Neural progenitor cell (in vitro differentiated cells): ENCODE measurements around the gene IL36B. TPM values are rescaled to one million over a fixed set of nuclear protein-coding genes. Genes with fewer than 3 reads are reported as not detected.

ENCODE experiments used
- DNase-seq: peaks from one replicate; pipeline ENCODE4 v3.0.0-alpha.2; 2016; ENCODE audit warnings: low spot score
- H2AFZ ChIP-seq: fragments of 200-600 bp; sonication (generic); replicated peaks from 2 replicates; pipeline ENCODE4 v1.6.1; 2016; ENCODE audit warnings: antibody characterized with exemption
- H3F3A ChIP-seq: fragments of 200-600 bp; sonication (generic); 2 replicates; pipeline ENCODE4 v1.6.1; 2016; ENCODE audit warnings: antibody characterized with exemption, low read depth
- H3K27ac ChIP-seq: fragments of 200-600 bp; sonication (generic); 2 replicates; pipeline ENCODE4 v1.5.1; 2016; ENCODE audit warnings: mild to moderate bottlenecking
- H3K27me3 ChIP-seq: fragments of 200-600 bp; sonication (generic); 2 replicates; pipeline ENCODE4 v1.6.1; 2016; ENCODE audit warnings: mild to moderate bottlenecking, moderate library complexity
- H3K36me3 ChIP-seq: fragments of 200-600 bp; sonication (generic); 2 replicates; pipeline ENCODE4 v1.5.1; 2016
- H3K4me1 ChIP-seq: fragments of 200-600 bp; sonication (generic); 2 replicates; pipeline ENCODE4 v1.6.1; 2016; ENCODE audit warnings: mixed run types
- H3K4me2 ChIP-seq: fragments of 200-600 bp; sonication (generic); 2 replicates; pipeline ENCODE4 v1.6.1; 2016
- H3K4me3 ChIP-seq: fragments of 200-600 bp; sonication (generic); 2 replicates; pipeline ENCODE4 v1.5.1; 2016
- H3K79me2 ChIP-seq: fragments of 200-600 bp; sonication (generic); 2 replicates; pipeline ENCODE4 v1.6.1; 2016; ENCODE audit warnings: low read depth
- H3K9ac ChIP-seq: fragments of 200-600 bp; sonication (generic); 2 replicates; pipeline ENCODE4 v1.6.1; 2016
- H3K9me3 ChIP-seq: fragments of 200-600 bp; sonication (generic); 2 replicates; pipeline ENCODE4 v1.5.1; 2016; ENCODE audit warnings: low read depth
- H4K20me1 ChIP-seq: fragments of 200-600 bp; sonication (generic); 2 replicates; pipeline ENCODE4 v1.6.1; 2016; ENCODE audit warnings: low read depth
- H3K27ac Mint-ChIP-seq: 3 replicates; pipeline ENCODE4 v1.8.0; 2021; ENCODE audit warnings: mixed read lengths
- H3K27me3 Mint-ChIP-seq: 2 replicates; pipeline ENCODE4 v1.8.0; 2022; ENCODE audit warnings: low read depth, mild to moderate bottlenecking, inconsistent platforms, moderate library complexity, mixed read lengths; ENCODE audit not compliant: insufficient read depth
- H3K36me3 Mint-ChIP-seq: 3 replicates; pipeline ENCODE4 v1.8.0; 2021; ENCODE audit warnings: mixed read lengths
- H3K4me1 Mint-ChIP-seq: 3 replicates; pipeline ENCODE4 v1.8.0; 2021; ENCODE audit warnings: mixed read lengths
- H3K4me3 Mint-ChIP-seq: 3 replicates; pipeline ENCODE4 v1.8.0; 2021; ENCODE audit warnings: mild to moderate bottlenecking, moderate library complexity, mixed read lengths
- H3K9me3 Mint-ChIP-seq: 3 replicates; pipeline ENCODE4 v1.8.0; 2020; ENCODE audit warnings: mixed read lengths
- EZH2 ChIP-seq: fragments of 200-600 bp; sonication (generic); IDR thresholded peaks from 2 replicates; pipeline ENCODE4 v1.6.1; 2017; ENCODE audit warnings: antibody characterized with exemption, mild to moderate bottlenecking, moderate library complexity
- EZH2phosphoT487 ChIP-seq: fragments of 200-600 bp; sonication (generic); IDR thresholded peaks from 2 replicates; pipeline ENCODE4 v1.6.1; 2017; ENCODE audit warnings: antibody characterized with exemption
- total RNA-seq: library from RNA; depleted of rRNA; stranded (reverse); fragments of >200 nt; gene quantifications from 2 replicates; pipeline ENCODE4 v1.2.3, GENCODE V29; 2015; ENCODE audit warnings: low replicate concordance
- TF ChIP-seq, protein P1 (sequence below): fragments of 200-600 bp; sonication (generic); IDR thresholded peaks from 2 replicates; pipeline ENCODE4 v1.5.1; 2017; ENCODE audit warnings: antibody characterized with exemption, mild to moderate bottlenecking

The IL36B gene
- total RNA-seq, 1 donor from 2014 or later, result not detected

GRCh38 chr2:113079131-113079530, 26.5 kb upstream of the IL36B start:
- Histone ChIP-seq H3K4me3 (no peak overlapping the region), H3K27me3 (peaks cover 37% of the 10 kb centered on the region), H3K9me3 (no peaks in the 10 kb centered on the region), H2AFZ (no peak overlapping the region), H3K9ac (no peak overlapping the region), H3F3A (no peaks in the 10 kb centered on the region), H4K20me1 (no peaks in the 10 kb centered on the region), H3K27ac (no peak overlapping the region), H3K79me2 (no peaks in the 10 kb centered on the region), H3K4me2 (no peak overlapping the region), H3K4me1 (no peaks in the 10 kb centered on the region), H3K36me3 (no peaks in the 10 kb centered on the region)
- Mint-ChIP-seq H3K9me3 (no peaks in the 10 kb centered on the region), H3K27ac (no peak overlapping the region), H3K36me3 (no peaks in the 10 kb centered on the region), H3K4me3 (no peak overlapping the region), H3K4me1 (no peaks in the 10 kb centered on the region), H3K27me3 (peaks cover 24% of the 10 kb centered on the region)
- DNase-seq, result no peak
- TF ChIP-seq EZH2 (no peak), EZH2phosphoT487 (no peak)
- TF ChIP-seq, protein P1, sequence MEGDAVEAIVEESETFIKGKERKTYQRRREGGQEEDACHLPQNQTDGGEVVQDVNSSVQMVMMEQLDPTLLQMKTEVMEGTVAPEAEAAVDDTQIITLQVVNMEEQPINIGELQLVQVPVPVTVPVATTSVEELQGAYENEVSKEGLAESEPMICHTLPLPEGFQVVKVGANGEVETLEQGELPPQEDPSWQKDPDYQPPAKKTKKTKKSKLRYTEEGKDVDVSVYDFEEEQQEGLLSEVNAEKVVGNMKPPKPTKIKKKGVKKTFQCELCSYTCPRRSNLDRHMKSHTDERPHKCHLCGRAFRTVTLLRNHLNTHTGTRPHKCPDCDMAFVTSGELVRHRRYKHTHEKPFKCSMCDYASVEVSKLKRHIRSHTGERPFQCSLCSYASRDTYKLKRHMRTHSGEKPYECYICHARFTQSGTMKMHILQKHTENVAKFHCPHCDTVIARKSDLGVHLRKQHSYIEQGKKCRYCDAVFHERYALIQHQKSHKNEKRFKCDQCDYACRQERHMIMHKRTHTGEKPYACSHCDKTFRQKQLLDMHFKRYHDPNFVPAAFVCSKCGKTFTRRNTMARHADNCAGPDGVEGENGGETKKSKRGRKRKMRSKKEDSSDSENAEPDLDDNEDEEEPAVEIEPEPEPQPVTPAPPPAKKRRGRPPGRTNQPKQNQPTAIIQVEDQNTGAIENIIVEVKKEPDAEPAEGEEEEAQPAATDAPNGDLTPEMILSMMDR, result no peak

DNA sequence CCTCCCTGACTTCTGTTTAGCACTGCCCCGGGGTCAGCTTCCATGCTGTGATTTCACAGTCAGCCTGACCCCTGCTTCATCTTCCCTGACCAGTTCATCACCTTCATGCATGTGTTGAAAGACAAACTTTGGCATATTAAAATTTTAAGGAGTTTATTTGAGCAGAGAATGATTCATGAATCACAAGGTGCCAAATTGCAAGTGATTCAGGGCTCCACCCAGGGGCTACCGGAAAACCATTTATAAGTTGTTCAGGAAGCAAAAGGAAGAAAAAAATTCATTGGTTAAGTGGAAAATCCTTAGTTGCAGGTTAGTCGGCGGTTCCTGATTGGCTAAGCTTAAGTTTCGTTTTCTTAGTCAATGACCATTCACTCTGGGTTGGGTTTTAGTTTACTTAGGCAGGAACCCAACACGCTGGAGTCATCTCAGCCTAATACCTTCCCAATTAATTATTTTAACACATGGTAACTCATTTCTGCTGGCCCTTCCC, 25.7 kb upstream of the IL36B start:
- no peaks in the 10 kb centered on the region for H3K79me2 ChIP-seq
- H3K9ac ChIP-seq, result no peak overlapping the region
- H3K27me3 Mint-ChIP-seq, result peaks cover 22% of the 10 kb centered on the region
- H3K9me3 ChIP-seq, result no peaks in the 10 kb centered on the region
- no peaks in the 10 kb centered on the region for H3K36me3 Mint-ChIP-seq
- H3K36me3 ChIP-seq, result no peaks in the 10 kb centered on the region
- no peak overlapping the region for H3K27ac Mint-ChIP-seq
- no peak overlapping the region for H3K4me3 Mint-ChIP-seq
- H3F3A ChIP-seq, result no peaks in the 10 kb centered on the region
- H2AFZ ChIP-seq, result no peak overlapping the region
- DNase-seq, result no peak
- no peaks in the 10 kb centered on the region for H3K4me1 Mint-ChIP-seq
- peaks cover 34% of the 10 kb centered on the region for H3K27me3 ChIP-seq
- H3K4me1 ChIP-seq, result no peaks in the 10 kb centered on the region
- no peaks in the 10 kb centered on the region for H4K20me1 ChIP-seq
- H3K4me2 ChIP-seq, result no peak overlapping the region
- H3K27ac ChIP-seq, result no peak overlapping the region
- no peaks in the 10 kb centered on the region for H3K9me3 Mint-ChIP-seq
- no peak overlapping the region for H3K4me3 ChIP-seq
- TF ChIP-seq EZH2phosphoT487 (no peak), EZH2 (no peak)
- TF ChIP-seq, protein P1, result no peak

DNA sequence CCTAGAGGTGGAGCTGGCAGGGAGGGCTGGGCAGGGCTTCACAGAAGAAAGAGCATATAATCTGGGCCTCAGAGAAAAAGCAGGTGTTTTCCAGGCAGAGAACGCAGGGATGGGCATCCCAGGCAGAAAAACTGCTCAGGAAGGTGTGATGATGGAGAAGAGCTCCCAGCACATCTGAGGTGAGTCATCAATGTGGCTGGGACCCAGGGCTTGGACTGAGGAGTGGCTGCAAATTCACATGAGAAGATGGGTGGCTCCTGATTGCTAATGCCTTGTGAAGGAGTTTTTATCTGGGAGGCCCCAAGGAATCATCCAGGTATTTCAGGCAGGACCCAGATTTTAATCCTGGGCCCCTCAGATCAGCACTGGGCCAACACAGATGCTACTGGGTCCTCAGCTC, 25.3 kb upstream of the IL36B start:
- TF ChIP-seq EZH2, result no peak
- TF ChIP-seq EZH2phosphoT487, result no peak
- TF ChIP-seq, protein P1, result no peak
- H3K9ac ChIP-seq, result no peak overlapping the region
- H3K27me3 ChIP-seq, result peaks cover 29% of the 10 kb centered on the region
- H3K4me2 ChIP-seq, result no peak overlapping the region
- H3K36me3 ChIP-seq, result no peaks in the 10 kb centered on the region
- H4K20me1 ChIP-seq, result no peaks in the 10 kb centered on the region
- H3K79me2 ChIP-seq, result no peaks in the 10 kb centered on the region
- Mint-ChIP-seq H3K4me3 (no peak overlapping the region), H3K36me3 (no peaks in the 10 kb centered on the region), H3K4me1 (no peaks in the 10 kb centered on the region), H3K27me3 (peaks cover 22% of the 10 kb centered on the region), H3K9me3 (no peaks in the 10 kb centered on the region), H3K27ac (no peak overlapping the region)
- no peak overlapping the region for H3K27ac ChIP-seq
- H3K4me3 ChIP-seq, result no peak overlapping the region
- no peaks in the 10 kb centered on the region for H3K9me3 ChIP-seq
- no peak for DNase-seq
- H2AFZ ChIP-seq, result no peak overlapping the region
- H3F3A ChIP-seq, result no peaks in the 10 kb centered on the region
- no peaks in the 10 kb centered on the region for H3K4me1 ChIP-seq
